OCI-LY7 (cell line): ENCODE measurements around the gene YKT6. TPM values are rescaled to one million over a fixed set of nuclear protein-coding genes. Genes with fewer than 3 reads are reported as not detected.

ENCODE experiments used
- BruUV-seq: library from RNA; stranded (reverse); fragments of 400-500 nt; replicated peaks from 2 replicates; lab custom pipeline; 2021; lab: Mats Ljungman, UMichigan
- CTCF ChIA-PET: fragments of 300-600 bp; sonication (Branson Sonifier 250); formaldehyde crosslinking; loops from one replicate; lab custom pipeline; 2022; ENCODE audit warnings: antibody characterized with exemption; ENCODE audit not compliant: unreplicated experiment; lab: Charles Lee
- POLR2A ChIA-PET: fragments of 300-600 bp; sonication (Branson Sonifier 250); formaldehyde crosslinking; loops from one replicate; lab custom pipeline; 2022; ENCODE audit warnings: antibody characterized with exemption; lab: Charles Lee
- DNase-seq: peaks from one replicate; pipeline ENCODE4 v3.0.0-alpha.2; 2015; ENCODE audit warnings: low spot score
- H2AFZ ChIP-seq: fragments of 200-600 bp; sonication (generic), shearing (Covaris generic); 2 replicates; pipeline ENCODE4 v1.6.1; 2014; ENCODE audit warnings: mild to moderate bottlenecking, antibody characterized with exemption, low read length, moderate library complexity
- H3K27ac ChIP-seq: fragments of 200-600 bp; sonication (generic); 2 replicates; pipeline ENCODE4 v1.5.1; 2014; ENCODE audit warnings: mixed run types, low read depth, mild to moderate bottlenecking, moderate library complexity, low read length, inconsistent platforms; ENCODE audit not compliant: poor library complexity, severe bottlenecking
- H3K36me3 ChIP-seq: fragments of 200-600 bp; sonication (generic); 2 replicates; pipeline ENCODE4 v1.6.1; 2014; ENCODE audit warnings: mild to moderate bottlenecking, antibody characterized with exemption, low read length, moderate library complexity, mixed read lengths; ENCODE audit not compliant: insufficient read depth
- H3K4me1 ChIP-seq: fragments of 200-600 bp; sonication (generic); 2 replicates; pipeline ENCODE4 v1.5.1; 2014; ENCODE audit warnings: mild to moderate bottlenecking, low read length; ENCODE audit not compliant: insufficient read depth, poor library complexity, severe bottlenecking
- H3K4me2 ChIP-seq: fragments of 200-600 bp; sonication (generic); 2 replicates; pipeline ENCODE4 v1.6.1; 2014; ENCODE audit warnings: mild to moderate bottlenecking, low read length
- H3K4me3 ChIP-seq: fragments of 200-600 bp; sonication (generic); 2 replicates; pipeline ENCODE4 v1.5.1; 2014; ENCODE audit warnings: mild to moderate bottlenecking, low read depth, low read length; ENCODE audit not compliant: poor library complexity, severe bottlenecking
- H3K79me2 ChIP-seq: fragments of 200-600 bp; sonication (generic); 2 replicates; pipeline ENCODE4 v1.6.1; 2016; ENCODE audit warnings: low read depth, mild to moderate bottlenecking, low read length, moderate library complexity, mixed read lengths; ENCODE audit not compliant: insufficient read depth
- H3K9me2 ChIP-seq: fragments of 200-600 bp; sonication (generic); 2 replicates; pipeline ENCODE4 v1.6.1; 2016; ENCODE audit warnings: mild to moderate bottlenecking, low read length, mixed read lengths; ENCODE audit not compliant: insufficient read depth
- H3K9me3 ChIP-seq: fragments of 200-600 bp; sonication (generic); 2 replicates; pipeline ENCODE4 v1.6.1; 2014; ENCODE audit warnings: mild to moderate bottlenecking, mixed run types, low read length, mixed read lengths
- H4K20me1 ChIP-seq: fragments of 200-600 bp; sonication (generic); 2 replicates; pipeline ENCODE4 v1.6.1; 2014; ENCODE audit warnings: mild to moderate bottlenecking, antibody characterized with exemption, low read length, moderate library complexity, mixed read lengths; ENCODE audit not compliant: insufficient read depth
- EZH2phosphoT487 ChIP-seq: fragments of 200-600 bp; sonication (generic); IDR thresholded peaks from 2 replicates; pipeline ENCODE4 v1.6.1; 2018; ENCODE audit warnings: low read depth, borderline replicate concordance, mild to moderate bottlenecking, mixed run types, antibody characterized with exemption, low read length, moderate library complexity, mixed read lengths
- intact Hi-C: fragments of 100-400 bp; cut with micrococcal nuclease; formaldehyde crosslinking; loops from one replicate; pipeline ENCODE4 v1.10.0; 2022; ENCODE audit not compliant: unreplicated experiment
- total RNA-seq, 2 experiments: library from RNA; depleted of rRNA in 1 of 2; stranded (reverse); fragments of >200 nt in 1 of 2; shearing (Covaris generic) in 1 of 2; gene quantifications; 2 replicates each; pipeline ENCODE4 v1.2.3, GENCODE V29; 2014 to 2022
- TF ChIP-seq, protein P1 (sequence below): fragments of 200-600 bp; sonication (generic); conservative IDR thresholded peaks from 2 replicates; pipeline ENCODE4 v1.5.1; 2014; ENCODE audit warnings: mild to moderate bottlenecking, antibody characterized with exemption, low read length, moderate library complexity, mixed read lengths

YKT6 gene
- total RNA-seq, 2 experiments from 2014 or later: 50.6 to 74.2 TPM

DNA sequence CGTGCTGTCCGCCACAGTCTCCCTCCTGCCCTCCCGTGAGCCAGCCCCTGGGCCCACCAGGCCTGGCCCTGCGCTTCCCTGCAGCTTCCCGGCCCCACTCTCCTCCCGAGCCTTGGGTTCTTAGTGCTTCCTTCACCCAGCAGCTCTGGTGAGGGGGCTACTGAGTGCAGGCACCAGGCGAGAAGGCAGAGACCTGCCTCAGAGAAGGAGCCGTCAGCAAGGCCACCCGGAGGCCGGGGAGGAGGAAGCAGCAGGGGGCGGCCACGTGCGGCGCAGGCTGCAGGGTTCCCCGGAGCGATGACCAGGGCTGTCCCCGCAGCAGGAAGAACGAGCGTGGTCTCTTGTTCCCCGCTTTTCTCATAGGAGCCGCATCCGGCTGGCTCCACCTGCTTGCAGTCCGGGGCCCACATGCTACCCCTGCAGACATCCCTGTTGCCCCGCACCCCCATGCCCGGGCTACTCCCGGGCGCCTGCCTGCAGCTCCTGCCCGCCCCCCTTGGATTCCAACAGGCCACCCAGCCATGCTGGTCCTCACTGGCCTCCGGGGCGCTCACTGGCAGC, 20.5 kb downstream of the YKT6 start:
- CTCF ChIA-PET: interaction anchor here (0.6 kb wide), 1 partner anchor 10 kb away, joined by 4 read pairs; no protein-coding TSS in a partner anchor
- POLR2A ChIA-PET: no interaction called here
- no peak overlapping the region for H3K4me3 ChIP-seq
- no peaks in the 10 kb centered on the region for H3K4me1 ChIP-seq
- H3K4me2 ChIP-seq: no peak overlapping the region
- H3K9me3 ChIP-seq: no peaks in the 10 kb centered on the region
- no peaks in the 10 kb centered on the region for H3K9me2 ChIP-seq
- intact Hi-C loops: no loop called here
- H3K79me2 ChIP-seq: no peaks in the 10 kb centered on the region
- no TSS peak for BruUV-seq
- no peak overlapping the region for H3K27ac ChIP-seq
- no peaks in the 10 kb centered on the region for H4K20me1 ChIP-seq
- DNase-seq: no peak
- H3K36me3 ChIP-seq: no peaks in the 10 kb centered on the region
- no peak overlapping the region for H2AFZ ChIP-seq
- TF ChIP-seq, protein P1, sequence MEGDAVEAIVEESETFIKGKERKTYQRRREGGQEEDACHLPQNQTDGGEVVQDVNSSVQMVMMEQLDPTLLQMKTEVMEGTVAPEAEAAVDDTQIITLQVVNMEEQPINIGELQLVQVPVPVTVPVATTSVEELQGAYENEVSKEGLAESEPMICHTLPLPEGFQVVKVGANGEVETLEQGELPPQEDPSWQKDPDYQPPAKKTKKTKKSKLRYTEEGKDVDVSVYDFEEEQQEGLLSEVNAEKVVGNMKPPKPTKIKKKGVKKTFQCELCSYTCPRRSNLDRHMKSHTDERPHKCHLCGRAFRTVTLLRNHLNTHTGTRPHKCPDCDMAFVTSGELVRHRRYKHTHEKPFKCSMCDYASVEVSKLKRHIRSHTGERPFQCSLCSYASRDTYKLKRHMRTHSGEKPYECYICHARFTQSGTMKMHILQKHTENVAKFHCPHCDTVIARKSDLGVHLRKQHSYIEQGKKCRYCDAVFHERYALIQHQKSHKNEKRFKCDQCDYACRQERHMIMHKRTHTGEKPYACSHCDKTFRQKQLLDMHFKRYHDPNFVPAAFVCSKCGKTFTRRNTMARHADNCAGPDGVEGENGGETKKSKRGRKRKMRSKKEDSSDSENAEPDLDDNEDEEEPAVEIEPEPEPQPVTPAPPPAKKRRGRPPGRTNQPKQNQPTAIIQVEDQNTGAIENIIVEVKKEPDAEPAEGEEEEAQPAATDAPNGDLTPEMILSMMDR: no peak
- TF ChIP-seq EZH2phosphoT487: no peak

DNA sequence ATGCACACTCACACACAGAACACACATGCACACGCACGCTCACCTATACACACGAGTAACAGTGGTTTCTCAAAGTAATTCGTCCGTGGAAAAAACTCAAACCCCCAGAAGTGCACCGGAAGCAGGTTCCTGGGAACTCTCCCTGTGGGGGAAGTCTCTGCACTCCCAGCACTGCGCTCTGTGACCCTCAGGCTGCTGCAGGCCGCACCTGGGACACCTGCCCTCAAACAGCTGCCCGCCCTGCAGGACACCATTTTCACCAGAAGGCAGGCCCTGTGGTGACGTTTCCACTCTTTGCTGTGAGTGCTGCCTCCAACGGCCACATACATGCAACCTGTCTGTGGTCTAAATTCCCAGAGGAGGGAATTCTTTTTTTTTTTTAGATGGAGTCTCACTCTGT, 21.3 kb downstream of the YKT6 start:
- Histone ChIP-seq H3K36me3 (no peaks in the 10 kb centered on the region), H3K4me1 (no peaks in the 10 kb centered on the region), H3K9me2 (no peaks in the 10 kb centered on the region), H3K4me3 (no peak overlapping the region), H3K9me3 (no peaks in the 10 kb centered on the region), H3K4me2 (no peak overlapping the region), H2AFZ (no peak overlapping the region), H4K20me1 (no peaks in the 10 kb centered on the region), H3K79me2 (no peaks in the 10 kb centered on the region), H3K27ac (no peak overlapping the region)
- ChIA-PET CTCF (no interaction called here), POLR2A (interaction anchor here (0.8 kb wide), 1 partner anchor 19 kb away, joined by 3 read pairs; no protein-coding TSS in a partner anchor)
- DNase-seq: no peak
- no TSS peak for BruUV-seq
- TF ChIP-seq EZH2phosphoT487: no peak
- TF ChIP-seq, protein P1: no peak
- intact Hi-C loops: no loop called here

- no peak overlapping the region for H3K27ac ChIP-seq
- no peaks in the 10 kb centered on the region for H3K4me1 ChIP-seq
- no peaks in the 10 kb centered on the region for H3K36me3 ChIP-seq
- no peaks in the 10 kb centered on the region for H3K9me2 ChIP-seq
- no peak overlapping the region for H3K4me3 ChIP-seq
- TF ChIP-seq EZH2phosphoT487: no peak
- TF ChIP-seq, protein P1: no peak
- ChIA-PET CTCF (no interaction called here), POLR2A (interaction anchor here (0.6 kb wide), 1 partner anchor 116 kb away, joined by 4 read pairs; no protein-coding TSS in a partner anchor)
- no peak overlapping the region for H2AFZ ChIP-seq
- H4K20me1 ChIP-seq: no peaks in the 10 kb centered on the region
- BruUV-seq: no TSS peak
- no peaks in the 10 kb centered on the region for H3K9me3 ChIP-seq
- no peak for DNase-seq
- intact Hi-C loops: no loop called here
- H3K79me2 ChIP-seq: no peaks in the 10 kb centered on the region
- no peak overlapping the region for H3K4me2 ChIP-seq
These were observed 22.0 kb downstream of the YKT6 start for GRCh38 chr7:44222776-44223261.
